ENCODE data around the gene LMX1A. TPM values are rescaled to one million over a fixed set of nuclear protein-coding genes. Genes with fewer than 3 reads are reported as not detected.

Gene LMX1A
- total RNA-seq, 6 experiments from 2014 or later, result not detected

DNA sequence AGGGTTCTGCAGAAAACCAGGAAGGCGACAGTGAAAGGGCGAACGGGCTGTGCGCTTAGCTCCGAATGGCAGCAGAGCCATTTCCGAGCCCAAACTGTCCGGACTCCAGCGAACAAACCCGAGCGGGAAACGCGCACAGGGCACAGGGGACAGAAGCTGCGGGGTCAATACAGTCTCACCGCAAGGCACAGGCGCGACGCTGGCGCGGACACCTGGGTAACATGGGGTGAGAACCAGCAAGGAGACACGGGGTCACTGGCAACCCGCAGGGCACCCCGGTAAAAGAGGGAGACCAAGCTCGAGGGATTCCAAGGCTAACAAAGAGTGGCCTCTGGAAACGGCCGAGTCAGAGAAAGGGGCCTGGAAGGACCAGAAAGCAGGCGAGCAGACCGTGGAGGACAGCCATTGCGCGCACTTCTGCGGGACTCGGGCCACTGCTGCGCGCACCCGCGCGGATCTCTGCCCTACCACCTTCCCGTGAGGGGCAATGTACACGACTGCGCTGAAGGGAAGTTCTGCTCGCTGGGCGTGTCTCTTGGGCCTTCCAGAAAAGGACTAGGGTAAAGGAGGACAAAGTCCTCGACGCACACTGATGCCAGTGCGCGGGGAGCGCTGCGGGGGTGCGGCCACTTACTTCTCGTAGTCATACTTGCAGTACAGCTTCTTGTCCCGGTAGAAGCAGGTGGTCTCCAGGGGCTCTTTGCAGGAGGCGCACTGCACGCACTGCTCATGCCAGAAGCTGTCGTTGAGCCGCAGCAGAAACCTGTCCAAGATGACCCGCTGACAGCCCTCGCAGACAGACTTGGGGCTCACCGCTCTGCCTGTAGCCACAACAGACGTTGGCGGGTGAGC, 3.8 kb downstream of the LMX1A start:
- H3K4me1 Mint-ChIP-seq (ENCODE audit: low read depth), result no peaks in the 10 kb centered on the region; the same call in 1 of the 2 replicates
- H3K36me3 Mint-ChIP-seq (ENCODE audit: low read depth), result no peaks in the 10 kb centered on the region
- DNase-seq, result no peak
- H3K27me3 Mint-ChIP-seq (ENCODE audit: insufficient read depth), result peaks cover 46% of the 10 kb centered on the region
- H3K27ac Mint-ChIP-seq, result no peak overlapping the region
- TF ChIP-seq, protein P1, sequence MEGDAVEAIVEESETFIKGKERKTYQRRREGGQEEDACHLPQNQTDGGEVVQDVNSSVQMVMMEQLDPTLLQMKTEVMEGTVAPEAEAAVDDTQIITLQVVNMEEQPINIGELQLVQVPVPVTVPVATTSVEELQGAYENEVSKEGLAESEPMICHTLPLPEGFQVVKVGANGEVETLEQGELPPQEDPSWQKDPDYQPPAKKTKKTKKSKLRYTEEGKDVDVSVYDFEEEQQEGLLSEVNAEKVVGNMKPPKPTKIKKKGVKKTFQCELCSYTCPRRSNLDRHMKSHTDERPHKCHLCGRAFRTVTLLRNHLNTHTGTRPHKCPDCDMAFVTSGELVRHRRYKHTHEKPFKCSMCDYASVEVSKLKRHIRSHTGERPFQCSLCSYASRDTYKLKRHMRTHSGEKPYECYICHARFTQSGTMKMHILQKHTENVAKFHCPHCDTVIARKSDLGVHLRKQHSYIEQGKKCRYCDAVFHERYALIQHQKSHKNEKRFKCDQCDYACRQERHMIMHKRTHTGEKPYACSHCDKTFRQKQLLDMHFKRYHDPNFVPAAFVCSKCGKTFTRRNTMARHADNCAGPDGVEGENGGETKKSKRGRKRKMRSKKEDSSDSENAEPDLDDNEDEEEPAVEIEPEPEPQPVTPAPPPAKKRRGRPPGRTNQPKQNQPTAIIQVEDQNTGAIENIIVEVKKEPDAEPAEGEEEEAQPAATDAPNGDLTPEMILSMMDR (IDR thresholded peaks at IDR 0.05), result no peak
- no peak overlapping the region for H3K4me3 Mint-ChIP-seq
- no peaks in the 10 kb centered on the region for H3K9me3 Mint-ChIP-seq

DNA sequence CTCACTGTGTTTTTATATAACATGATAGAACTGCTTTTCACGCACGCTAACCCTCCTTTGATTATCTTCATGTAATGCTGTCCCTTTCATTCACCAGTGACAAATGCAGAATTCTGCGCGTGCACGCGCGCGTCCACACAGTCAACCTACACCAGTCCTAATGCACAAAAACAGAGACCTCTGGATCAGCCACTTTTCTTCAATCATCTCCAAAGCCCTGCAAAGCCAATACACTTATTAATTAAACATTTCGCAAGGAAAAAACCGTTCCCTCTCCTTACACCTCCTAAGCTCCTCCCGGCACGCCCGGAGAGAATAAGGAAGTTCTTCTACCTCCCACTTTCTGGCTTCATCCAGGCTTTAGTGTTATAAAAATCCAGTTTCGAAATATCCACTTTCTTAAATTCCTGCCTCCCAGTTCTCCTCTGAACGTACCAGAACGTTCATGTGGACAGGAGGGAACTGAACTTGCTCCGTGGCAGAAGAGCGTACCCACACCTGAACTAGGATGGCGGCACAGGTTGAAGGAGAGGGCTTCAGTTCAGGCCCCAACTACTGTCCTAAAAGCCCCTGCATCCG, 4.6 kb downstream of the LMX1A start:
- Mint-ChIP-seq H3K9me3 (no peaks in the 10 kb centered on the region), H3K4me3 (no peak overlapping the region), H3K36me3 (ENCODE audit: low read depth) (no peaks in the 10 kb centered on the region), H3K4me1 (ENCODE audit: low read depth) (no peaks in the 10 kb centered on the region; the same call in 1 of the 2 replicates), H3K27ac (no peak overlapping the region), H3K27me3 (ENCODE audit: insufficient read depth) (peaks cover 39% of the 10 kb centered on the region)
- TF ChIP-seq, protein P1 (IDR thresholded peaks at IDR 0.05), result no peak
- DNase-seq, result no peak

DNA sequence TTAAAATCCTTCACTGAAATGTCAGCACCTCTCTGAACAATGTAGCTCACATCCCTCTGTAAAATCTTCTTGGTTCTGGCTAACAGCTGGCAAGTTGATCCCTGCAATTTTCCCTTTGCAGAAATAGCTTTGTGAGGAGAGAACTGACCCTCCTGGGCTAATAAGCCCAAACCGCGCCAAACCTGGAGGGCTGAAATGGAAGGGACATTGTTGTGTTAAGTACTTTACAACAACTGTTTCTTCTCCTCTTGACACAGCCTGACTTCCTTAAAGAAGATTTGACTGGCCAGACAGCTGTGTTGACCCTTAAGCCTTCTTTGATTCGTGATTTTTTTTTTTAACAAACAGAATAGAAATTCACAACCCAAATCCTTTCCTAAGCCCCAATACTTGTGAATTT, 5.7 kb downstream of the LMX1A start:
- no peak overlapping the region for H3K4me3 Mint-ChIP-seq
- TF ChIP-seq, protein P1 (IDR thresholded peaks at IDR 0.05), result no peak
- DNase-seq, result no peak
- H3K27me3 Mint-ChIP-seq (ENCODE audit: insufficient read depth), result peaks cover 41% of the 10 kb centered on the region
- H3K9me3 Mint-ChIP-seq, result no peaks in the 10 kb centered on the region
- H3K27ac Mint-ChIP-seq, result no peak overlapping the region
- H3K4me1 Mint-ChIP-seq (ENCODE audit: low read depth), result no peaks in the 10 kb centered on the region; the same call in 1 of the 2 replicates
- no peaks in the 10 kb centered on the region for H3K36me3 Mint-ChIP-seq (ENCODE audit: low read depth)

DNA sequence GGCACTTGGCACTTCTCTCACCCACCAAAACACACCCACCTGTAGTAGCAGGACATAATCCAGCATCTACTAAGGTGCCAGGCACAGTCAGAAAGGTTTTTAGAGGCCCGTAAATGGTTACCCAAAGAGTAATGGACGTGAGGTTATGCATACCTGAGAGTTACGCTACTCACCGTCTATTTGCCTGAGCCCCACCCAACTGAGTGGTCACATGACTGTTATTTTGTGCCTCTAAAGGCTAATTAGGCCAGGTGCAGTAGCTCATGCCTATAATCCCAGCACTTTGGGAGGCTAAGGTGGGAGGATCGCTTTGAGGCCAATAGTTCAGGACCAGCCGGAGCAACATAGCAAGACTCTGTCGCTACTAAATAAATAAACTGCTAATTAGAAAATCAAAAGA, 11.0 kb downstream of the LMX1A start:
- Mint-ChIP-seq H3K27ac (no peak overlapping the region), H3K4me1 (ENCODE audit: low read depth) (no peaks in the 10 kb centered on the region), H3K36me3 (ENCODE audit: low read depth) (no peaks in the 10 kb centered on the region), H3K27me3 (ENCODE audit: insufficient read depth) (peaks cover 3% of the 10 kb centered on the region), H3K9me3 (no peaks in the 10 kb centered on the region), H3K4me3 (no peak overlapping the region)
- DNase-seq, result no peak
- TF ChIP-seq, protein P1 (IDR thresholded peaks at IDR 0.05), result no peak

GRCh38 chr1:165344736-165345135, 11.8 kb downstream of the LMX1A start:
- TF ChIP-seq, protein P1 (IDR thresholded peaks at IDR 0.05), result no peak
- H3K9me3 Mint-ChIP-seq, result no peaks in the 10 kb centered on the region
- no peak for DNase-seq
- H3K27ac Mint-ChIP-seq, result no peak overlapping the region
- no peaks in the 10 kb centered on the region for H3K36me3 Mint-ChIP-seq (ENCODE audit: low read depth)
- H3K4me3 Mint-ChIP-seq, result no peak overlapping the region
- no peaks in the 10 kb centered on the region for H3K4me1 Mint-ChIP-seq (ENCODE audit: low read depth)
- H3K27me3 Mint-ChIP-seq (ENCODE audit: insufficient read depth), result peaks cover 5% of the 10 kb centered on the region
